ENCODE data around the gene ADARB1.

- TF ChIP-seq ZBTB33 (IDR thresholded peaks at IDR 0.05; ENCODE audit: borderline replicate concordance, low read depth): no peak
- TF ChIP-seq FOXM1 (IDR thresholded peaks at IDR 0.05; ENCODE audit: low read depth): no peak
- no peak for TF ChIP-seq YY1 (IDR thresholded peaks at IDR 0.05; ENCODE audit: low read depth)
- TF ChIP-seq CTCF (IDR thresholded peaks at IDR 0.05): no peak
These were observed 68.3 kb downstream of the ADARB1 start for GRCh38 chr21:45142469-45143308.
